NCI-H524 (cell line): Measurements from ENCODE around the gene CEP126.

Source experiments
- DNase-seq, 2 experiments: peaks; one replicate each; lab custom pipeline; 2025; lab: John Stamatoyannopoulos, UW

CEP126 gene

GRCh38 chr11:102010776-102011494, 96.1 kb downstream of the CEP126 start:
- DNase-seq: no peak

GRCh38 chr11:102012946-102013345, 98.1 kb downstream of the CEP126 start:
- DNase-seq: no peak

- DNase-seq: no peak
These were observed 99.9 kb downstream of the CEP126 start for GRCh38 chr11:102014756-102015155.

GRCh38 chr11:102017026-102017425, 102.2 kb downstream of the CEP126 start:
- DNase-seq: no peak

- DNase-seq: no peak
These were observed 111.4 kb downstream of the CEP126 start for GRCh38 chr11:102026217-102026616.

- no peak for DNase-seq
These were observed 112.1 kb downstream of the CEP126 start for GRCh38 chr11:102026959-102027358.

- DNase-seq: no peak
These were observed 121.9 kb downstream of the CEP126 start for GRCh38 chr11:102036757-102037156.

GRCh38 chr11:102046841-102047240, 132.0 kb downstream of the CEP126 start:
- no peak for DNase-seq

- DNase-seq: peak; percentile 50 to 65
These were observed 132.6 kb downstream of the CEP126 start, which contains the start of gene CFAP300 for GRCh38 chr11:102047305-102047924. Gene CFAP300, plus strand, starts transcription at chr11:102047437. Its CDS starts 34 bp downstream, at chr11:102047471.
